Neural cell (in vitro differentiated cells): ENCODE data around the gene DENND4C.

Experiments used
- MXI1 ChIP-seq: fragments of 450-650 bp; conservative IDR thresholded peaks from 2 replicates; pipeline ENCODE4 v1.6.1; 2014; ENCODE audit warnings: antibody characterized with exemption, mild to moderate bottlenecking; ENCODE audit not compliant: poor library complexity, severe bottlenecking
- POLR2AphosphoS5 ChIP-seq: IDR thresholded peaks from 2 replicates; pipeline ENCODE4 v1.6.1; 2012
- TF ChIP-seq, protein P1 (sequence below): fragments of 450-650 bp; IDR thresholded peaks from 2 replicates; pipeline ENCODE4 v1.5.1; 2014; ENCODE audit warnings: antibody characterized with exemption, mild to moderate bottlenecking, moderate library complexity; ENCODE audit not compliant: poor library complexity, severe bottlenecking
- TF ChIP-seq, protein P2 (sequence below): IDR thresholded peaks from 2 replicates; pipeline ENCODE4 v1.6.1; 2012; ENCODE audit warnings: borderline replicate concordance

GRCh38 chr9:19213823-19214222 lies 16.7 kb upstream of the DENND4C start:
- TF ChIP-seq POLR2AphosphoS5 (no peak), MXI1 (no peak)
- TF ChIP-seq, protein P1, sequence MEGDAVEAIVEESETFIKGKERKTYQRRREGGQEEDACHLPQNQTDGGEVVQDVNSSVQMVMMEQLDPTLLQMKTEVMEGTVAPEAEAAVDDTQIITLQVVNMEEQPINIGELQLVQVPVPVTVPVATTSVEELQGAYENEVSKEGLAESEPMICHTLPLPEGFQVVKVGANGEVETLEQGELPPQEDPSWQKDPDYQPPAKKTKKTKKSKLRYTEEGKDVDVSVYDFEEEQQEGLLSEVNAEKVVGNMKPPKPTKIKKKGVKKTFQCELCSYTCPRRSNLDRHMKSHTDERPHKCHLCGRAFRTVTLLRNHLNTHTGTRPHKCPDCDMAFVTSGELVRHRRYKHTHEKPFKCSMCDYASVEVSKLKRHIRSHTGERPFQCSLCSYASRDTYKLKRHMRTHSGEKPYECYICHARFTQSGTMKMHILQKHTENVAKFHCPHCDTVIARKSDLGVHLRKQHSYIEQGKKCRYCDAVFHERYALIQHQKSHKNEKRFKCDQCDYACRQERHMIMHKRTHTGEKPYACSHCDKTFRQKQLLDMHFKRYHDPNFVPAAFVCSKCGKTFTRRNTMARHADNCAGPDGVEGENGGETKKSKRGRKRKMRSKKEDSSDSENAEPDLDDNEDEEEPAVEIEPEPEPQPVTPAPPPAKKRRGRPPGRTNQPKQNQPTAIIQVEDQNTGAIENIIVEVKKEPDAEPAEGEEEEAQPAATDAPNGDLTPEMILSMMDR = no peak
- TF ChIP-seq, protein P2, sequence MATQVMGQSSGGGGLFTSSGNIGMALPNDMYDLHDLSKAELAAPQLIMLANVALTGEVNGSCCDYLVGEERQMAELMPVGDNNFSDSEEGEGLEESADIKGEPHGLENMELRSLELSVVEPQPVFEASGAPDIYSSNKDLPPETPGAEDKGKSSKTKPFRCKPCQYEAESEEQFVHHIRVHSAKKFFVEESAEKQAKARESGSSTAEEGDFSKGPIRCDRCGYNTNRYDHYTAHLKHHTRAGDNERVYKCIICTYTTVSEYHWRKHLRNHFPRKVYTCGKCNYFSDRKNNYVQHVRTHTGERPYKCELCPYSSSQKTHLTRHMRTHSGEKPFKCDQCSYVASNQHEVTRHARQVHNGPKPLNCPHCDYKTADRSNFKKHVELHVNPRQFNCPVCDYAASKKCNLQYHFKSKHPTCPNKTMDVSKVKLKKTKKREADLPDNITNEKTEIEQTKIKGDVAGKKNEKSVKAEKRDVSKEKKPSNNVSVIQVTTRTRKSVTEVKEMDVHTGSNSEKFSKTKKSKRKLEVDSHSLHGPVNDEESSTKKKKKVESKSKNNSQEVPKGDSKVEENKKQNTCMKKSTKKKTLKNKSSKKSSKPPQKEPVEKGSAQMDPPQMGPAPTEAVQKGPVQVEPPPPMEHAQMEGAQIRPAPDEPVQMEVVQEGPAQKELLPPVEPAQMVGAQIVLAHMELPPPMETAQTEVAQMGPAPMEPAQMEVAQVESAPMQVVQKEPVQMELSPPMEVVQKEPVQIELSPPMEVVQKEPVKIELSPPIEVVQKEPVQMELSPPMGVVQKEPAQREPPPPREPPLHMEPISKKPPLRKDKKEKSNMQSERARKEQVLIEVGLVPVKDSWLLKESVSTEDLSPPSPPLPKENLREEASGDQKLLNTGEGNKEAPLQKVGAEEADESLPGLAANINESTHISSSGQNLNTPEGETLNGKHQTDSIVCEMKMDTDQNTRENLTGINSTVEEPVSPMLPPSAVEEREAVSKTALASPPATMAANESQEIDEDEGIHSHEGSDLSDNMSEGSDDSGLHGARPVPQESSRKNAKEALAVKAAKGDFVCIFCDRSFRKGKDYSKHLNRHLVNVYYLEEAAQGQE = no peak
